ENCODE data around the gene OR2C1.
A peak's percentile ranks its signal among the peaks of the same experiment; 100 is the strongest.

OR2C1 gene

GRCh38 chr16:3388325-3388724, 32.6 kb downstream of the OR2C1 start:
- TF ChIP-seq CTCF (IDR thresholded peaks at IDR 0.05; ENCODE audit: low read depth, low read length) = no peak

GRCh38 chr16:3389663-3390338, 34.1 kb downstream of the OR2C1 start:
- H3K4me3 ChIP-seq (ENCODE audit: low read depth, low read length) = no peak overlapping the region
- no peak for TF ChIP-seq CTCF (IDR thresholded peaks at IDR 0.05; ENCODE audit: low read depth, low read length)

More at GRCh38 chr16:3388325-3388724, 32.6 kb downstream of the OR2C1 start:
- no peak overlapping the region for H3K4me3 ChIP-seq (ENCODE audit: low read depth, low read length)

- TF ChIP-seq CTCF (IDR thresholded peaks at IDR 0.05; ENCODE audit: low read depth, low read length) = no peak
- H3K4me3 ChIP-seq (ENCODE audit: low read depth, low read length) = peak overlapping the region; percentile 78
Measured at GRCh38 chr16:3400446-3400778, 44.7 kb downstream of the OR2C1 start.

GRCh38 chr16:3400779-3401688, 45.3 kb downstream of the OR2C1 start, which contains the start of the genes ZNF174 and ZSCAN32:
ZNF174 (plus strand) TSS chr16:3401215; CDS start chr16:3402005, 790 bp downstream.
ZSCAN32 (minus strand) TSS chr16:3401004; CDS start chr16:3397557, 3,447 bp downstream.
- TF ChIP-seq CTCF (IDR thresholded peaks at IDR 0.05; ENCODE audit: low read depth, low read length) = no peak
- H3K4me3 ChIP-seq (ENCODE audit: low read depth, low read length) = peak within 1 kb of the TSS; percentile 78

- peak overlapping the region; percentile 78 for H3K4me3 ChIP-seq (ENCODE audit: low read depth, low read length)
- no peak for TF ChIP-seq CTCF (IDR thresholded peaks at IDR 0.05; ENCODE audit: low read depth, low read length)
Measured at GRCh38 chr16:3401719-3402397, 46.2 kb downstream of the OR2C1 start.
